Peyer's patch (tissue), 4 donors: ENCODE results near the gene C10orf67.

Source experiments
- POLR2A ChIP-seq, 2 donors: fragments of 450-650 bp; IDR thresholded peaks; one replicate each; pipeline ENCODE4 v1.5.1; 2017; ENCODE audit warnings: antibody characterized with exemption in 2 of 2, mild to moderate bottlenecking in 2 of 2, moderate library complexity in 2 of 2
- TF ChIP-seq, protein P1 (sequence below), 6 experiments: fragments of 450-650 bp in 4 of 6; fragments of 200-600 bp in 2 of 6; sonication (generic) in 1 of 6; IDR thresholded peaks; one replicate each; pipeline ENCODE4 v1.5.1; 2017 to 2019; ENCODE audit warnings: antibody characterized with exemption in 6 of 6, mild to moderate bottlenecking in 3 of 6, moderate library complexity in 1 of 6

DNA sequence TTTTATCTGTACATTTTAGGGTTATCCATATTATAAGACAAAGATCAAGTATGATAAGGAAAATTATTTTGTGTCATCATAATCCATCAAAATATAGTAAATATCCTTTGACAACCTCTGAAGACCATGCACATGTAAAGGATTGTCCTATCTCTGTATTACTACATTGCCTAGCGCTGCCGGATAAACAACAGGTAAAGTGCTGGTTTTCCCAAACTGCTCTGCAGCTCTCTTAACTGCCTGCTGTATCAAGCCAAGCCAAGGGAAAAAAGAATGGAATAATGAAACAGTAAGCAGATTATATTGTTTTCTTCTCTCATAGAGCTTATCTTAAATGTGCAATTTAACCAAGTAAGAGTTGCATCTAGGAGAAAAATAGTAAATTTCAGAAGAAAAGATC is 81.7 kb downstream of the C10orf67 start:
- no peak for TF ChIP-seq POLR2A (IDR thresholded peaks at IDR 0.05)
- TF ChIP-seq, protein P1, sequence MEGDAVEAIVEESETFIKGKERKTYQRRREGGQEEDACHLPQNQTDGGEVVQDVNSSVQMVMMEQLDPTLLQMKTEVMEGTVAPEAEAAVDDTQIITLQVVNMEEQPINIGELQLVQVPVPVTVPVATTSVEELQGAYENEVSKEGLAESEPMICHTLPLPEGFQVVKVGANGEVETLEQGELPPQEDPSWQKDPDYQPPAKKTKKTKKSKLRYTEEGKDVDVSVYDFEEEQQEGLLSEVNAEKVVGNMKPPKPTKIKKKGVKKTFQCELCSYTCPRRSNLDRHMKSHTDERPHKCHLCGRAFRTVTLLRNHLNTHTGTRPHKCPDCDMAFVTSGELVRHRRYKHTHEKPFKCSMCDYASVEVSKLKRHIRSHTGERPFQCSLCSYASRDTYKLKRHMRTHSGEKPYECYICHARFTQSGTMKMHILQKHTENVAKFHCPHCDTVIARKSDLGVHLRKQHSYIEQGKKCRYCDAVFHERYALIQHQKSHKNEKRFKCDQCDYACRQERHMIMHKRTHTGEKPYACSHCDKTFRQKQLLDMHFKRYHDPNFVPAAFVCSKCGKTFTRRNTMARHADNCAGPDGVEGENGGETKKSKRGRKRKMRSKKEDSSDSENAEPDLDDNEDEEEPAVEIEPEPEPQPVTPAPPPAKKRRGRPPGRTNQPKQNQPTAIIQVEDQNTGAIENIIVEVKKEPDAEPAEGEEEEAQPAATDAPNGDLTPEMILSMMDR (IDR thresholded peaks at IDR 0.05): no peak
